GM18861 (cell line): ENCODE measurements around the gene PALD1.

Source experiments
- ATAC-seq: cut with Tn5 transposase; IDR thresholded peaks from one replicate; pipeline ENCODE4 v1.9.1; 2021; ENCODE audit not compliant: unreplicated experiment

Gene PALD1

GRCh38 chr10:70587045-70587658 is 108.6 kb downstream of the PALD1 start:
- ATAC-seq: peak; percentile 74

GRCh38 chr10:70588255-70588654 is 109.7 kb downstream of the PALD1 start:
- no peak for ATAC-seq

- no peak for ATAC-seq
These were observed 110.4 kb downstream of the PALD1 start for GRCh38 chr10:70588859-70589570.

- no peak for ATAC-seq
These were observed 111.4 kb downstream of the PALD1 start for GRCh38 chr10:70589762-70590654.

- ATAC-seq: no peak
These were observed 112.3 kb downstream of the PALD1 start for GRCh38 chr10:70590655-70591416.

- ATAC-seq: no peak
These were observed 113.7 kb downstream of the PALD1 start for GRCh38 chr10:70592186-70592735.

GRCh38 chr10:70592746-70593512 is 114.4 kb downstream of the PALD1 start:
- ATAC-seq: no peak

GRCh38 chr10:70593513-70593890 is 114.9 kb downstream of the PALD1 start:
- ATAC-seq: no peak

- no peak for ATAC-seq
These were observed 115.6 kb downstream of the PALD1 start for GRCh38 chr10:70594161-70594560.

GRCh38 chr10:70595566-70596016 is 117.0 kb downstream of the PALD1 start:
- ATAC-seq: no peak

GRCh38 chr10:70596110-70596798 is 117.7 kb downstream of the PALD1 start:
- ATAC-seq: no peak

- no peak for ATAC-seq
These were observed 118.6 kb downstream of the PALD1 start for GRCh38 chr10:70596860-70597809.

GRCh38 chr10:70597856-70598815 is 119.6 kb downstream of the PALD1 start:
- ATAC-seq: no peak

GRCh38 chr10:70598857-70599295 is 120.3 kb downstream of the PALD1 start:
- ATAC-seq: no peak

GRCh38 chr10:70599319-70599718 is 120.8 kb downstream of the PALD1 start:
- no peak for ATAC-seq

GRCh38 chr10:70599791-70600190 is 121.2 kb downstream of the PALD1 start:
- ATAC-seq: no peak
